Gastroesophageal sphincter (tissue), 3 donors: Measurements from ENCODE around the gene RAP1GDS1.
A peak's percentile ranks its signal among the peaks of the same experiment; 100 is the strongest.

ENCODE experiments used
- EP300 ChIP-seq: sonication (generic); formaldehyde crosslinking; IDR thresholded peaks from one replicate; pipeline ENCODE4 v1.6.1; 2017; ENCODE audit warnings: antibody characterized with exemption, mild to moderate bottlenecking
- POLR2A ChIP-seq, 2 donors: fragments of 450-650 bp; IDR thresholded peaks; one replicate each; pipeline ENCODE4 v1.6.1; 2017; ENCODE audit warnings: antibody characterized with exemption in 2 of 2, mild to moderate bottlenecking in 2 of 2, moderate library complexity in 1 of 2
- TF ChIP-seq, protein P1 (sequence below), 4 experiments: fragments of 200-600 bp in 2 of 4; fragments of 450-650 bp in 2 of 4; sonication (generic) in 1 of 4; IDR thresholded peaks; one replicate each; pipeline ENCODE4 v1.5.1; 2017 to 2019; ENCODE audit warnings: antibody characterized with exemption in 4 of 4, mild to moderate bottlenecking in 2 of 4, moderate library complexity in 2 of 4

DNA sequence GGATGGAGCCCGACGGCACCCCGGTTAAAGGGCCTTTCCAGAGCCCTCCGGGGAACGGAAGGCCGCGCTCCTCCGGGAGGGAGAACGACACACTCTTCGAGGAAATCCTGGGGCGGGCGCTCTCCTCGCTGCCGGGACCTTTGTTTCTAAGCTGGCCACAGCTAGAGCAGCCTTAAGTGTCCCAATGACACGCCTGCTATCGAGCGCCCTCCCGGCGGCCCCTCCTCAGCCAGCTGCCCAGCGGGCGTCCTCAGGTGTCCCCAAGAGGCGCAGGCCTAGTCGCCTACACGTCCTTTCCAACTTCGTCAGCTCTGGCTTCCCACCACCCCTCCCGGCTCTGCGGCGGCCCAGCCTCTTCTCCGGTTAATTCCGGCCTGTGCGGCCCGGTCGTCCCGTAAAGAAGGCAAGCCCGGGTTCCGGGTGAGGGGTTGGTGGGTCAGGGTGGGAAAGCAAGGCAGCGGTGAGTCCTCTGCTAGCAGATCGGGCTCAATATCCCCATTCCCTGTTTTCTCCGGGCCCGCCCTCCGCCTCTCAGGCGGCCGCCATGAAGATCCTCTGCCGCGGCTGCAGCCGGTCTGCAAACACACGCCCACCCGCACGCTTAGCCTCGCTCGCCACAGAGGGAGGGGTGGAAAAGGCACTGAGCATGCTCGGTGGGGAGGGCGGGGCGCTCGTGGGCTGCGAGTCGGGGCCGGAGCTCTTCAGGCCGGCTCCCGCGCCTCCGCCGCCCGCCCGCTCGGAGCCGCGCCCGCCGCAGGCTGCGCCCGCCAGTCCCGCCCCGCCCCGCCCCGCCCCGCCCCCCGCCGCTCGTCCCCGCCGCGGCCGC is at the start of gene RAP1GDS1:
- TF ChIP-seq EP300 (no peak), POLR2A (IDR thresholded peaks at IDR 0.05) (peak; percentile 83)
- TF ChIP-seq, protein P1, sequence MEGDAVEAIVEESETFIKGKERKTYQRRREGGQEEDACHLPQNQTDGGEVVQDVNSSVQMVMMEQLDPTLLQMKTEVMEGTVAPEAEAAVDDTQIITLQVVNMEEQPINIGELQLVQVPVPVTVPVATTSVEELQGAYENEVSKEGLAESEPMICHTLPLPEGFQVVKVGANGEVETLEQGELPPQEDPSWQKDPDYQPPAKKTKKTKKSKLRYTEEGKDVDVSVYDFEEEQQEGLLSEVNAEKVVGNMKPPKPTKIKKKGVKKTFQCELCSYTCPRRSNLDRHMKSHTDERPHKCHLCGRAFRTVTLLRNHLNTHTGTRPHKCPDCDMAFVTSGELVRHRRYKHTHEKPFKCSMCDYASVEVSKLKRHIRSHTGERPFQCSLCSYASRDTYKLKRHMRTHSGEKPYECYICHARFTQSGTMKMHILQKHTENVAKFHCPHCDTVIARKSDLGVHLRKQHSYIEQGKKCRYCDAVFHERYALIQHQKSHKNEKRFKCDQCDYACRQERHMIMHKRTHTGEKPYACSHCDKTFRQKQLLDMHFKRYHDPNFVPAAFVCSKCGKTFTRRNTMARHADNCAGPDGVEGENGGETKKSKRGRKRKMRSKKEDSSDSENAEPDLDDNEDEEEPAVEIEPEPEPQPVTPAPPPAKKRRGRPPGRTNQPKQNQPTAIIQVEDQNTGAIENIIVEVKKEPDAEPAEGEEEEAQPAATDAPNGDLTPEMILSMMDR (IDR thresholded peaks at IDR 0.05), result no peak
